Tibial nerve (tissue), 4 donors: ENCODE data around the gene AHCYL1. TPM values are rescaled to one million over a fixed set of nuclear protein-coding genes. Genes with fewer than 3 reads are reported as not detected.

Experiments used
- DNase-seq, 2 donors: peaks; one replicate each; pipeline ENCODE4 v3.0.0-alpha.2; 2019; ENCODE audit warnings: low spot score in 2 of 2
- H3K27ac ChIP-seq, 4 donors: fragments of 200-600 bp; sonication (generic) in 3 of 4; one replicate each; pipeline ENCODE4 v1.5.1; 2017 to 2019; ENCODE audit warnings: mild to moderate bottlenecking in 1 of 4
- H3K27me3 ChIP-seq, 2 donors: fragments of 200-600 bp; sonication (generic) in 1 of 2; one replicate each; pipeline versions ENCODE4 v1.5.1 to v1.6.0; 2017 to 2019
- H3K36me3 ChIP-seq, 3 donors: fragments of 200-600 bp; sonication (generic); one replicate each; pipeline ENCODE4 v1.5.1; 2018 to 2019
- H3K4me1 ChIP-seq, 4 donors: fragments of 200-600 bp; sonication (generic) in 3 of 4; one replicate each; pipeline ENCODE4 v1.5.1; 2017 to 2019
- H3K4me3 ChIP-seq, 4 donors: fragments of 200-600 bp; sonication (generic) in 3 of 4; one replicate each; pipeline ENCODE4 v1.5.1; 2017 to 2019; ENCODE audit warnings: mild to moderate bottlenecking in 1 of 4, moderate library complexity in 1 of 4
- H3K9me3 ChIP-seq, 4 donors: fragments of 200-600 bp; sonication (generic) in 3 of 4; one replicate each; pipeline ENCODE4 v1.5.1; 2017 to 2019
- EP300 ChIP-seq, 2 donors: sonication (generic); formaldehyde crosslinking; IDR thresholded peaks; one replicate each; pipeline ENCODE4 v1.6.1; 2017; ENCODE audit warnings: antibody characterized with exemption in 2 of 2, mild to moderate bottlenecking in 1 of 2
- POLR2A ChIP-seq, 2 donors: fragments of 450-650 bp; IDR thresholded peaks; one replicate each; pipeline ENCODE4 v1.6.1; 2017; ENCODE audit warnings: antibody characterized with exemption in 2 of 2, mild to moderate bottlenecking in 2 of 2, moderate library complexity in 2 of 2
- WGBS, 2 donors: methylation state at CpG; one replicate each; pipeline ENCODE4 v1.1.5; 2018; 5-methylcytosine and 5-hydroxymethylcytosine counted together
- total RNA-seq, 4 donors: library from RNA; depleted of rRNA; stranded (reverse); fragments of >200 nt; gene quantifications; one replicate each; pipeline ENCODE4 v1.1.0, GENCODE V29; 2016
- TF ChIP-seq, protein P1 (sequence below), 5 experiments: fragments of 200-600 bp in 3 of 5; fragments of 450-650 bp in 2 of 5; sonication (generic) in 3 of 5; IDR thresholded peaks; one replicate each; pipeline ENCODE4 v1.5.1; 2016 to 2019; ENCODE audit warnings: antibody characterized with exemption in 5 of 5, mild to moderate bottlenecking in 3 of 5, moderate library complexity in 2 of 5

AHCYL1 gene
- total RNA-seq, 4 donors from 2014 or later, result 45.4 to 76.3 (median 55.6) TPM

GRCh38 chr1:109989506-109990301, 5.1 kb downstream of the AHCYL1 start:
- no peak overlapping the region for H3K4me3 ChIP-seq
- no peaks in the 10 kb centered on the region for H3K27me3 ChIP-seq
- no peaks in the 10 kb centered on the region for H3K9me3 ChIP-seq
- 69 to 75% methylated on average over 9 of the region's 9 CpGs for WGBS, 2 donors
- TF ChIP-seq, protein P1, sequence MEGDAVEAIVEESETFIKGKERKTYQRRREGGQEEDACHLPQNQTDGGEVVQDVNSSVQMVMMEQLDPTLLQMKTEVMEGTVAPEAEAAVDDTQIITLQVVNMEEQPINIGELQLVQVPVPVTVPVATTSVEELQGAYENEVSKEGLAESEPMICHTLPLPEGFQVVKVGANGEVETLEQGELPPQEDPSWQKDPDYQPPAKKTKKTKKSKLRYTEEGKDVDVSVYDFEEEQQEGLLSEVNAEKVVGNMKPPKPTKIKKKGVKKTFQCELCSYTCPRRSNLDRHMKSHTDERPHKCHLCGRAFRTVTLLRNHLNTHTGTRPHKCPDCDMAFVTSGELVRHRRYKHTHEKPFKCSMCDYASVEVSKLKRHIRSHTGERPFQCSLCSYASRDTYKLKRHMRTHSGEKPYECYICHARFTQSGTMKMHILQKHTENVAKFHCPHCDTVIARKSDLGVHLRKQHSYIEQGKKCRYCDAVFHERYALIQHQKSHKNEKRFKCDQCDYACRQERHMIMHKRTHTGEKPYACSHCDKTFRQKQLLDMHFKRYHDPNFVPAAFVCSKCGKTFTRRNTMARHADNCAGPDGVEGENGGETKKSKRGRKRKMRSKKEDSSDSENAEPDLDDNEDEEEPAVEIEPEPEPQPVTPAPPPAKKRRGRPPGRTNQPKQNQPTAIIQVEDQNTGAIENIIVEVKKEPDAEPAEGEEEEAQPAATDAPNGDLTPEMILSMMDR (IDR thresholded peaks at IDR 0.05), result no peak
- TF ChIP-seq EP300 (IDR thresholded peaks at IDR 0.05), result peak in 1 of 2 donors; percentile 3
- peaks cover 0 to 76% (median 16%) of the 10 kb centered on the region in 4 donors for H3K4me1 ChIP-seq
- H3K36me3 ChIP-seq, result no peaks in the 10 kb centered on the region
- no peak for DNase-seq
- peak overlapping the region in 2 of 4 donors; percentile 28 to 38 for H3K27ac ChIP-seq

DNA sequence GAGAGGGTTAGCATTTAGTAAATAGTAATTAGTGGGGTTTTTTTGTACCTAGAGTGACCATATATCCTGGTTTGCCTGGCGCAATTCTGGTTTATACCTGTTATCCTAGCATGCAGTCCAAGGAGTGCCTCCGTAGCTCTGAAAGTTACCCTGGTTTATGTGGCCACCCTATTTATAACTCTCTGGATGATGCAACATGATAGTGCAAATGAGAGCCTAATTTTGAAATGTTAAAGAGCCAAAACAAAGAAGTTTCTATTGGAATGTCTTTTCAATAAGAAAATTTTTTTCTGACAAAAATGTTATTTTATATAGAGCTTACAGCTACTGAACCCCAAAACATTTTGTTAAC, 5.7 kb downstream of the AHCYL1 start:
- TF ChIP-seq, protein P1 (IDR thresholded peaks at IDR 0.05), result no peak
- TF ChIP-seq POLR2A (IDR thresholded peaks at IDR 0.05), result no peak
- TF ChIP-seq EP300 (IDR thresholded peaks at IDR 0.05), result no peak
- H3K9me3 ChIP-seq, result no peaks in the 10 kb centered on the region
- peaks cover 0 to 80% (median 20%) of the 10 kb centered on the region in 4 donors for H3K4me1 ChIP-seq
- H3K27me3 ChIP-seq, result no peaks in the 10 kb centered on the region
- no peak for DNase-seq
- H3K27ac ChIP-seq, result peak overlapping the region in 2 of 4 donors; percentile 28 to 29
- WGBS, 2 donors, result 82 to 87% methylated on average over 2 of the region's 2 CpGs
- no peak overlapping the region for H3K4me3 ChIP-seq
- H3K36me3 ChIP-seq, result no peaks in the 10 kb centered on the region

- Histone ChIP-seq H3K4me1 (peaks cover 0 to 81% (median 16%) of the 10 kb centered on the region in 4 donors), H3K36me3 (peaks cover 0 to 8% (median 0%) of the 10 kb centered on the region in 3 donors), H3K9me3 (no peaks in the 10 kb centered on the region), H3K27me3 (no peaks in the 10 kb centered on the region), H3K27ac (no peak overlapping the region), H3K4me3 (no peak overlapping the region)
- no peak for TF ChIP-seq POLR2A (IDR thresholded peaks at IDR 0.05)
- TF ChIP-seq EP300 (IDR thresholded peaks at IDR 0.05), result no peak
- TF ChIP-seq, protein P1 (IDR thresholded peaks at IDR 0.05), result no peak
- 36 to 65% methylated on average over 5 of the region's 5 CpGs for WGBS, 2 donors
- no peak for DNase-seq
Observed at GRCh38 chr1:109991400-109991925, 6.9 kb downstream of the AHCYL1 start.

- peaks cover 0 to 11% (median 0%) of the 10 kb centered on the region in 3 donors for H3K36me3 ChIP-seq
- no peaks in the 10 kb centered on the region for H3K27me3 ChIP-seq
- peaks cover 0 to 78% (median 12%) of the 10 kb centered on the region in 4 donors for H3K4me1 ChIP-seq
- peak overlapping the region in 2 of 4 donors; percentile 21 to 34 for H3K27ac ChIP-seq
- no peak for DNase-seq
- no peak overlapping the region for H3K4me3 ChIP-seq
- H3K9me3 ChIP-seq, result no peaks in the 10 kb centered on the region
- no peak for TF ChIP-seq EP300 (IDR thresholded peaks at IDR 0.05)
- TF ChIP-seq POLR2A (IDR thresholded peaks at IDR 0.05), result no peak
- TF ChIP-seq, protein P1 (IDR thresholded peaks at IDR 0.05), result no peak
- 69 to 81% methylated on average over 3 of the region's 3 CpGs for WGBS, 2 donors
Observed at GRCh38 chr1:109993885-109994284, 9.3 kb downstream of the AHCYL1 start.

DNA sequence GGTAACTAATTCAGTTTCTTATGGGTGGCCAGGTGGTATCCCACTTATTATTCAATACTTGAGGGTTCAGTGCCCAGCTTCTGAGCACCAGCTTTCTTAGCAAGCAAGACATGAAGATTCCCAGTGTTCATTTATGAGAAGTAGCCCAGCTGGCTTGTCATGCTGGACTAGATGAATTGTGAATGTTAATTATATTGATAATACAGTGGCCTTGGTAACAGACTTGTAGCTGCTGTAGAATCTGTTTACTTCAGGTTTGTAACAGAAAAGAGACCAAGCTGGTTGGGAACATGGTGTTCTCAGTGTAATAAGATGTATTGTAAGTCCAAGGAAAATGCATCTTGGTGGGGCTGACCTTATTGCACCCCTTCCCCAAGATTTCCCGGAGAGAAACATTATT, 10.1 kb downstream of the AHCYL1 start:
- peaks cover 0 to 76% (median 12%) of the 10 kb centered on the region in 4 donors for H3K4me1 ChIP-seq
- H3K27ac ChIP-seq, result peak overlapping the region in 2 of 4 donors; percentile 21 to 34
- TF ChIP-seq POLR2A (IDR thresholded peaks at IDR 0.05) (no peak), EP300 (IDR thresholded peaks at IDR 0.05) (no peak)
- TF ChIP-seq, protein P1 (IDR thresholded peaks at IDR 0.05), result no peak

More for the DNA sequence above, 10.1 kb downstream of the AHCYL1 start:
- 32 to 52% methylated on average over 1 of the region's 1 CpG for WGBS, 2 donors
- no peak for DNase-seq
- Histone ChIP-seq H3K27me3 (no peaks in the 10 kb centered on the region), H3K9me3 (no peaks in the 10 kb centered on the region), H3K36me3 (peaks cover 0 to 11% (median 0%) of the 10 kb centered on the region in 3 donors), H3K4me3 (no peak overlapping the region)
